ENCODE results near the gene CHST15.

Gene CHST15

GRCh38 chr10:124027031-124027611, 66.3 kb downstream of the CHST15 start:
- DNase-seq = no peak

GRCh38 chr10:124026589-124026939, 66.8 kb downstream of the CHST15 start:
- no peak for DNase-seq

GRCh38 chr10:124025660-124026588, 67.5 kb downstream of the CHST15 start:
- no peak for DNase-seq

GRCh38 chr10:124025152-124025551, 68.2 kb downstream of the CHST15 start:
- no peak for DNase-seq

GRCh38 chr10:124022066-124022465, 71.3 kb downstream of the CHST15 start:
- no peak for DNase-seq

- DNase-seq = no peak
Observed at GRCh38 chr10:124020981-124021815, 72.2 kb downstream of the CHST15 start.

GRCh38 chr10:124019886-124020797, 73.3 kb downstream of the CHST15 start:
- DNase-seq = no peak

GRCh38 chr10:124018886-124019525, 74.4 kb downstream of the CHST15 start:
- DNase-seq = no peak

GRCh38 chr10:124017729-124018128, 75.7 kb downstream of the CHST15 start:
- DNase-seq = no peak

GRCh38 chr10:124016804-124017375, 76.5 kb downstream of the CHST15 start:
- DNase-seq = no peak

GRCh38 chr10:124015991-124016390, 77.4 kb downstream of the CHST15 start:
- no peak for DNase-seq

- DNase-seq = no peak
Observed at GRCh38 chr10:124014416-124015154, 78.8 kb downstream of the CHST15 start.

GRCh38 chr10:124013916-124014315, 79.5 kb downstream of the CHST15 start:
- DNase-seq = no peak

GRCh38 chr10:124012991-124013390, 80.4 kb downstream of the CHST15 start:
- DNase-seq = no peak

- DNase-seq = no peak
Observed at GRCh38 chr10:124012583-124012982, 80.8 kb downstream of the CHST15 start.

- DNase-seq = no peak
Observed at GRCh38 chr10:124012066-124012465, 81.3 kb downstream of the CHST15 start.

GRCh38 chr10:124011464-124011863, 81.9 kb downstream of the CHST15 start:
- no peak for DNase-seq

- DNase-seq = no peak
Observed at GRCh38 chr10:124010563-124011131, 82.8 kb downstream of the CHST15 start.

- no peak for DNase-seq
Observed at GRCh38 chr10:124010024-124010423, 83.4 kb downstream of the CHST15 start.
